Prostate gland (tissue), 2 donors: Measurements from ENCODE around the gene STMND1. TPM values are rescaled to one million over a fixed set of nuclear protein-coding genes. Genes with fewer than 3 reads are reported as not detected.

ENCODE experiments used
- DNase-seq: peaks from one replicate; pipeline ENCODE4 v3.0.0-alpha.2; 2019; ENCODE audit warnings: low spot score
- H3K27ac ChIP-seq, 2 donors: fragments of 200-600 bp; sonication (generic); 2 replicates each; pipeline ENCODE4 v1.5.1; 2017 to 2019
- H3K27me3 ChIP-seq: fragments of 200-600 bp; sonication (generic); replicated peaks from 2 replicates; pipeline ENCODE4 v1.5.1; 2019; ENCODE audit not compliant: insufficient read depth
- H3K36me3 ChIP-seq, 2 donors: fragments of 200-600 bp; sonication (generic); 1 replicate in 1 of 2; 2 replicates in 1 of 2; pipeline versions ENCODE4 v1.5.1 to v1.8.1; 2017 to 2019
- H3K4me1 ChIP-seq: fragments of 200-600 bp; sonication (generic); replicated peaks from 2 replicates; pipeline ENCODE4 v1.5.1; 2019
- H3K4me3 ChIP-seq, 2 donors: fragments of 200-600 bp; sonication (generic); 2 replicates each; pipeline ENCODE4 v1.5.1; 2017 to 2019
- H3K9me3 ChIP-seq: fragments of 200-600 bp; sonication (generic); 2 replicates; pipeline ENCODE4 v1.5.1; 2017
- CTCF ChIP-seq, 4 experiments: fragments of 200-600 bp in 2 of 4; fragments of 450-650 bp in 2 of 4; sonication (generic) in 2 of 4; IDR thresholded peaks; 1 replicate in 3 of 4; 2 replicates in 1 of 4; pipeline ENCODE4 v1.5.1; 2016 to 2019; ENCODE audit warnings: antibody characterized with exemption in 4 of 4, mild to moderate bottlenecking in 2 of 4, moderate library complexity in 2 of 4
- POLR2A ChIP-seq: fragments of 450-650 bp; IDR thresholded peaks from one replicate; pipeline ENCODE4 v1.6.1; 2016; ENCODE audit warnings: antibody characterized with exemption, mild to moderate bottlenecking
- POLR2AphosphoS5 ChIP-seq: sonication (generic); formaldehyde crosslinking; IDR thresholded peaks from one replicate; pipeline ENCODE4 v1.6.1; 2017; ENCODE audit warnings: antibody characterized with exemption
- WGBS: methylation state at CpG from one replicate; pipeline ENCODE4 v1.1.5; 2018; 5-methylcytosine and 5-hydroxymethylcytosine counted together
- intact Hi-C: fragments of 100-400 bp; cut with DNase I; formaldehyde crosslinking; loops from one replicate; pipeline ENCODE4 v1.14.2; 2022
- total RNA-seq, 2 donors: library from RNA; depleted of rRNA; stranded (reverse); fragments of >200 nt; gene quantifications; one replicate each; pipeline ENCODE4 v1.1.0, GENCODE V29; 2016

Gene STMND1
- total RNA-seq, 2 donors from 2014 or later = 15.6 TPM; not detected in 1

DNA sequence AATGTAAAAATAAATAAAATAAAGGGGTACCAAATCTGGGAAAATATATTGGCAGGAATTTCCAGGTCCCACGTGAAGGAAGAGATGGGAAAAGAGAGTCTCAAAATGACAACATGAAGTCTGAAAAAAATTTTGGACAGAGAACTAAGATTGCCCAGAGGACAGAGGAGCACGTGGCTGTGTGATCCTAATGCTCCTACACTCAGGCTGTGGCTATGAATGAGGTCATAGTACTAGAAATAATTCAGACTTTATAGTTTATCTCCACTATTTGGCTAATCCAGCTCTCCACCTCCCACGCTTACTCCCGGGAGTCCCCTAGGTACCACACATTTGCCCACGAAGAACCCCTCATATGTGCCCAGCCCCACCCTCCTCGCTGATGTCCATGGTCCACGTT lies 42.8 kb upstream of the STMND1 start:
- intact Hi-C loops = no loop called here
- no peak for TF ChIP-seq POLR2A
- TF ChIP-seq CTCF (IDR thresholded peaks at IDR 0.05) = no peak
- no peak for TF ChIP-seq POLR2AphosphoS5
- no peaks in the 10 kb centered on the region for H3K27me3 ChIP-seq

GRCh38 chr6:17059850-17060249 lies 42.0 kb upstream of the STMND1 start:
- no peaks in the 10 kb centered on the region for H3K27me3 ChIP-seq
- no peak overlapping the region for H3K27ac ChIP-seq
- no peaks in the 10 kb centered on the region for H3K9me3 ChIP-seq
- no peak overlapping the region for H3K4me3 ChIP-seq
- WGBS = 51% methylated on average over 3 of the region's 3 CpGs
- no peaks in the 10 kb centered on the region for H3K36me3 ChIP-seq
- intact Hi-C loops = no loop called here
- TF ChIP-seq POLR2AphosphoS5 = peak; percentile 44
- no peak for TF ChIP-seq CTCF (IDR thresholded peaks at IDR 0.05)
- DNase-seq = peak; percentile 11
- H3K4me1 ChIP-seq = no peaks in the 10 kb centered on the region

More for the DNA sequence above, 42.8 kb upstream of the STMND1 start:
- Histone ChIP-seq H3K36me3 (no peaks in the 10 kb centered on the region), H3K4me1 (no peaks in the 10 kb centered on the region), H3K27ac (no peak overlapping the region), H3K9me3 (no peaks in the 10 kb centered on the region), H3K4me3 (no peak overlapping the region)
- no peak for DNase-seq
- 76% methylated on average over 7 of the region's 7 CpGs for WGBS

- no peak overlapping the region for H3K4me3 ChIP-seq
- DNase-seq = no peak
- no peaks in the 10 kb centered on the region for H3K4me1 ChIP-seq
- intact Hi-C loops = no loop called here
- no peaks in the 10 kb centered on the region for H3K27me3 ChIP-seq
- no peaks in the 10 kb centered on the region for H3K36me3 ChIP-seq
- H3K27ac ChIP-seq = no peak overlapping the region
- 98% methylated on average over 2 of the region's 2 CpGs for WGBS
- no peaks in the 10 kb centered on the region for H3K9me3 ChIP-seq
- TF ChIP-seq POLR2A (no peak), POLR2AphosphoS5 (no peak), CTCF (IDR thresholded peaks at IDR 0.05) (no peak)
Observed at GRCh38 chr6:17061097-17061496, 40.8 kb upstream of the STMND1 start.

- H3K27ac ChIP-seq = no peak overlapping the region
- DNase-seq = no peak
- no peaks in the 10 kb centered on the region for H3K36me3 ChIP-seq
- TF ChIP-seq CTCF (IDR thresholded peaks at IDR 0.05) = no peak
- TF ChIP-seq POLR2A = no peak
- no peak for TF ChIP-seq POLR2AphosphoS5
- H3K27me3 ChIP-seq = no peaks in the 10 kb centered on the region
- intact Hi-C loops = no loop called here
- no peaks in the 10 kb centered on the region for H3K9me3 ChIP-seq
- no peaks in the 10 kb centered on the region for H3K4me1 ChIP-seq
- no peak overlapping the region for H3K4me3 ChIP-seq
Observed at GRCh38 chr6:17062871-17063440, 38.9 kb upstream of the STMND1 start.

GRCh38 chr6:17064975-17065374 lies 36.9 kb upstream of the STMND1 start:
- H3K4me1 ChIP-seq = no peaks in the 10 kb centered on the region
- no peaks in the 10 kb centered on the region for H3K36me3 ChIP-seq
- H3K4me3 ChIP-seq = no peak overlapping the region
- no peak for DNase-seq
- H3K27me3 ChIP-seq = no peaks in the 10 kb centered on the region
- no peak for TF ChIP-seq POLR2A
- no peak for TF ChIP-seq POLR2AphosphoS5
- TF ChIP-seq CTCF (IDR thresholded peaks at IDR 0.05) = no peak
- intact Hi-C loops = no loop called here
- no peaks in the 10 kb centered on the region for H3K9me3 ChIP-seq
- no peak overlapping the region for H3K27ac ChIP-seq
